Upper lobe of left lung (tissue), 6 donors: ENCODE data around the gene TRPC4. TPM values are rescaled to one million over a fixed set of nuclear protein-coding genes. Genes with fewer than 3 reads are reported as not detected.

Experiments
- ATAC-seq, 2 donors: fragments of 200-7000 bp; cut with Tn5 transposase; one replicate each; pipeline ENCODE4 v1.9.1; 2022; ENCODE audit warnings: mild to moderate bottlenecking in 2 of 2, moderate library complexity in 2 of 2; ENCODE audit not compliant: low FRiP score in 2 of 2
- DNase-seq, 2 donors: peaks; one replicate each; pipeline ENCODE4 v3.0.0-alpha.2; 2019 to 2020
- H3K27ac ChIP-seq, 4 donors: fragments of 200-600 bp; sonication (generic); one replicate each; pipeline ENCODE4 v1.5.1; 2016 to 2019
- H3K27me3 ChIP-seq, 4 donors: fragments of 200-600 bp; sonication (generic); one replicate each; pipeline ENCODE4 v1.5.1; 2017 to 2019
- H3K36me3 ChIP-seq, 4 donors: fragments of 200-600 bp; sonication (generic); one replicate each; pipeline ENCODE4 v1.5.1; 2016 to 2019
- H3K4me1 ChIP-seq, 4 donors: fragments of 200-600 bp; sonication (generic); one replicate each; pipeline ENCODE4 v1.5.1; 2018 to 2019
- H3K4me3 ChIP-seq, 4 donors: fragments of 200-600 bp; sonication (generic); one replicate each; pipeline ENCODE4 v1.5.1; 2017 to 2019; ENCODE audit warnings: mild to moderate bottlenecking in 2 of 4, moderate library complexity in 1 of 4
- H3K9me3 ChIP-seq, 4 donors: fragments of 200-600 bp; sonication (generic); one replicate each; pipeline ENCODE4 v1.5.1; 2018 to 2019
- CTCF ChIP-seq, 6 experiments: fragments of 450-650 bp in 4 of 6; fragments of 200-600 bp in 2 of 6; sonication (generic) in 2 of 6; IDR thresholded peaks; one replicate each; pipeline ENCODE4 v1.5.1; 2016 to 2019; ENCODE audit warnings: antibody characterized with exemption in 6 of 6
- EP300 ChIP-seq, 4 donors: sonication (generic); formaldehyde crosslinking; IDR thresholded peaks; one replicate each; pipeline ENCODE4 v1.5.1; 2017; ENCODE audit warnings: antibody characterized with exemption in 4 of 4, control low read depth in 2 of 4
- POLR2A ChIP-seq, 4 donors: fragments of 450-650 bp; IDR thresholded peaks; one replicate each; pipeline ENCODE4 v1.5.1; 2016 to 2017; ENCODE audit warnings: antibody characterized with exemption in 4 of 4, mild to moderate bottlenecking in 2 of 4
- POLR2AphosphoS5 ChIP-seq, 2 donors: sonication (generic); formaldehyde crosslinking; IDR thresholded peaks; one replicate each; pipeline ENCODE4 v1.5.1; 2017; ENCODE audit warnings: antibody characterized with exemption in 2 of 2
- WGBS, 2 donors: methylation state at CpG; one replicate each; pipeline ENCODE4 v1.1.5; 2017 to 2018; 5-methylcytosine and 5-hydroxymethylcytosine counted together
- total RNA-seq, 6 donors: library from RNA; depleted of rRNA in 4 of 6; stranded (reverse); fragments of >200 nt in 4 of 6; gene quantifications; one replicate each; pipeline versions ENCODE4 v1.1.0 to v1.2.1, GENCODE V29; 2016 to 2021
- donor health status: DM: no; HTN: no; CAD: no; lungs with moderate emphysema.
- donor health status: DM: no; HTN: yes; CAD: no; lungs with severe emphysema.

Gene TRPC4
- total RNA-seq, 6 donors from 2014 or later, result 0.39 to 6.3 (median 1.8) TPM

GRCh38 chr13:37662624-37663023 is 206.9 kb downstream of the TRPC4 start:
- Histone ChIP-seq H3K36me3 (no peaks in the 10 kb centered on the region), H3K9me3 (no peaks in the 10 kb centered on the region), H3K4me3 (no peak overlapping the region), H3K27ac (no peak overlapping the region), H3K27me3 (no peaks in the 10 kb centered on the region), H3K4me1 (no peaks in the 10 kb centered on the region)
- ATAC-seq (no peak), DNase-seq (no peak)
- TF ChIP-seq CTCF (IDR thresholded peaks at IDR 0.05) (no peak), EP300 (IDR thresholded peaks at IDR 0.05) (no peak), POLR2AphosphoS5 (IDR thresholded peaks at IDR 0.05) (no peak), POLR2A (IDR thresholded peaks at IDR 0.05) (no peak)
- 59 to 63% methylated on average over 3 of the region's 3 CpGs for WGBS, 2 donors

GRCh38 chr13:37657956-37658355 is 211.6 kb downstream of the TRPC4 start:
- no peak for DNase-seq
- Histone ChIP-seq H3K36me3 (no peaks in the 10 kb centered on the region), H3K27ac (no peak overlapping the region), H3K4me1 (no peaks in the 10 kb centered on the region), H3K27me3 (no peaks in the 10 kb centered on the region), H3K9me3 (no peaks in the 10 kb centered on the region), H3K4me3 (no peak overlapping the region)
- TF ChIP-seq CTCF (IDR thresholded peaks at IDR 0.05) (no peak), POLR2A (IDR thresholded peaks at IDR 0.05) (no peak), POLR2AphosphoS5 (IDR thresholded peaks at IDR 0.05) (no peak)
- no peak for ATAC-seq
- 86 to 89% methylated on average over 1 of the region's 1 CpG for WGBS, 2 donors

- 65 to 72% methylated on average over 2 of the region's 2 CpGs for WGBS, 2 donors
- TF ChIP-seq EP300 (IDR thresholded peaks at IDR 0.05), result no peak
Observed at GRCh38 chr13:37657134-37657533, 212.4 kb downstream of the TRPC4 start.

GRCh38 chr13:37656247-37656940 is 213.2 kb downstream of the TRPC4 start:
- DNase-seq (no peak), ATAC-seq (peak in 1 of 2 donors; percentile 57)
- WGBS, 2 donors, result 79 to 89% methylated on average over 7 of the region's 7 CpGs
- Histone ChIP-seq H3K9me3 (no peaks in the 10 kb centered on the region), H3K27ac (no peak overlapping the region), H3K27me3 (no peaks in the 10 kb centered on the region), H3K4me1 (no peaks in the 10 kb centered on the region), H3K36me3 (no peaks in the 10 kb centered on the region), H3K4me3 (no peak overlapping the region)
- TF ChIP-seq POLR2A (IDR thresholded peaks at IDR 0.05) (no peak), CTCF (IDR thresholded peaks at IDR 0.05) (no peak), EP300 (IDR thresholded peaks at IDR 0.05) (no peak), POLR2AphosphoS5 (IDR thresholded peaks at IDR 0.05) (no peak)

More at GRCh38 chr13:37657134-37657533, 212.4 kb downstream of the TRPC4 start:
- Histone ChIP-seq H3K4me1 (no peaks in the 10 kb centered on the region), H3K27me3 (no peaks in the 10 kb centered on the region), H3K27ac (no peak overlapping the region), H3K9me3 (no peaks in the 10 kb centered on the region), H3K36me3 (no peaks in the 10 kb centered on the region), H3K4me3 (no peak overlapping the region)
- ATAC-seq (no peak), DNase-seq (no peak)

- H3K27me3 ChIP-seq, result no peaks in the 10 kb centered on the region
Observed at GRCh38 chr13:37652596-37652995, 217.0 kb downstream of the TRPC4 start.

More at GRCh38 chr13:37652596-37652995, 217.0 kb downstream of the TRPC4 start:
- no peaks in the 10 kb centered on the region for H3K4me1 ChIP-seq
- no peak overlapping the region for H3K27ac ChIP-seq
- ATAC-seq (no peak), DNase-seq (no peak)
- WGBS, 2 donors, result 79 to 86% methylated on average over 1 of the region's 1 CpG
- H3K4me3 ChIP-seq, result no peak overlapping the region
- H3K9me3 ChIP-seq, result no peaks in the 10 kb centered on the region
- H3K36me3 ChIP-seq, result no peaks in the 10 kb centered on the region
- no peak for TF ChIP-seq POLR2AphosphoS5 (IDR thresholded peaks at IDR 0.05)
- no peak for TF ChIP-seq POLR2A (IDR thresholded peaks at IDR 0.05)
- TF ChIP-seq CTCF (IDR thresholded peaks at IDR 0.05), result no peak
- TF ChIP-seq EP300 (IDR thresholded peaks at IDR 0.05), result no peak
